H9 (cell line): ENCODE data around the gene SDK2. TPM values are rescaled to one million over a fixed set of nuclear protein-coding genes. Genes with fewer than 3 reads are reported as not detected.

Experiments used
- DNase-seq: peaks from one replicate; pipeline ENCODE4 v3.0.0-alpha.2; 2017
- H2AFZ ChIP-seq: one replicate; pipeline ENCODE4 v1.6.1; 2013; ENCODE audit warnings: mild to moderate bottlenecking, low read length, control low read depth, moderate library complexity
- H2AK5ac ChIP-seq: 2 replicates; pipeline ENCODE4 v1.6.1; 2013; ENCODE audit warnings: low read length, control low read depth, mixed read lengths; ENCODE audit not compliant: insufficient read length
- H2BK120ac ChIP-seq: one replicate; pipeline ENCODE4 v1.6.1; 2013; ENCODE audit warnings: low read depth, mild to moderate bottlenecking, low read length, control low read depth, inconsistent platforms; ENCODE audit not compliant: poor library complexity, severe bottlenecking
- H2BK12ac ChIP-seq: 2 replicates; pipeline ENCODE4 v1.6.1; 2013; ENCODE audit warnings: low read length, control low read depth, mixed read lengths, low read depth; ENCODE audit not compliant: insufficient read length
- H2BK15ac ChIP-seq: 2 replicates; pipeline ENCODE4 v1.6.1; 2013; ENCODE audit warnings: low read depth, low read length, control low read depth
- H2BK20ac ChIP-seq: one replicate; pipeline ENCODE4 v1.6.1; 2013; ENCODE audit warnings: low read depth, mild to moderate bottlenecking, low read length, control low read depth, inconsistent platforms; ENCODE audit not compliant: poor library complexity, severe bottlenecking
- H2BK5ac ChIP-seq: 2 replicates; pipeline ENCODE4 v1.6.1; 2013; ENCODE audit warnings: low read length, control low read depth, mixed read lengths; ENCODE audit not compliant: insufficient read length
- H3K14ac ChIP-seq: 2 replicates; pipeline ENCODE4 v1.6.1; 2013; ENCODE audit warnings: low read length, control low read depth; ENCODE audit not compliant: insufficient read depth
- H3K18ac ChIP-seq: 2 replicates; pipeline ENCODE4 v1.6.1; 2013; ENCODE audit warnings: low read depth, mild to moderate bottlenecking, mixed read lengths, low read length, control low read depth; ENCODE audit not compliant: insufficient read length
- H3K23ac ChIP-seq: 2 replicates; pipeline ENCODE4 v1.6.1; 2013; ENCODE audit warnings: low read length, control low read depth, mixed read lengths, low read depth; ENCODE audit not compliant: insufficient read length
- H3K23me2 ChIP-seq: 2 replicates; pipeline ENCODE4 v1.6.1; 2013; ENCODE audit warnings: low read depth, mild to moderate bottlenecking, mixed read lengths, low read length, control low read depth; ENCODE audit not compliant: insufficient read length, poor library complexity, severe bottlenecking
- H3K27ac ChIP-seq: 2 replicates; pipeline ENCODE4 v1.5.1; 2013; ENCODE audit warnings: low read length, control low read depth, mixed read lengths, low read depth; ENCODE audit not compliant: insufficient read length
- H3K27me3 ChIP-seq: 2 replicates; pipeline ENCODE4 v1.6.1; 2013; ENCODE audit warnings: low read length, control low read depth, inconsistent platforms; ENCODE audit not compliant: insufficient read depth
- H3K4ac ChIP-seq: 2 replicates; pipeline ENCODE4 v1.6.1; 2013; ENCODE audit warnings: low read depth, mild to moderate bottlenecking, control low read depth, inconsistent platforms, low read length, moderate library complexity
- H3K4me1 ChIP-seq: 2 replicates; pipeline ENCODE4 v1.6.1; 2013; ENCODE audit warnings: low read length, control low read depth, inconsistent platforms; ENCODE audit not compliant: insufficient read depth
- H3K4me2 ChIP-seq: 2 replicates; pipeline ENCODE4 v1.6.1; 2013; ENCODE audit warnings: low read length, control low read depth, mixed read lengths; ENCODE audit not compliant: insufficient read length, insufficient read depth
- H3K56ac ChIP-seq: 2 replicates; pipeline ENCODE4 v1.6.1; 2013; ENCODE audit warnings: low read depth, mild to moderate bottlenecking, mixed read lengths, low read length, control low read depth; ENCODE audit not compliant: insufficient read length
- H3K79me1 ChIP-seq: 2 replicates; pipeline ENCODE4 v1.6.1; 2013; ENCODE audit warnings: low read depth, mild to moderate bottlenecking, moderate library complexity, low read length, control low read depth, inconsistent platforms; ENCODE audit not compliant: insufficient read depth, poor library complexity, severe bottlenecking
- H3K79me2 ChIP-seq: 2 replicates; pipeline ENCODE4 v1.6.1; 2013; ENCODE audit warnings: low read length, control low read depth, inconsistent platforms; ENCODE audit not compliant: insufficient read depth
- H3K9ac ChIP-seq: 2 replicates; pipeline ENCODE4 v1.6.1; 2013; ENCODE audit warnings: low read length, control low read depth, mixed read lengths; ENCODE audit not compliant: insufficient read length; ENCODE audit errors: extremely low read depth
- H3K9me3 ChIP-seq: one replicate; pipeline ENCODE4 v1.6.1; 2013; ENCODE audit warnings: low read depth, low read length, inconsistent platforms; ENCODE audit not compliant: control insufficient read depth
- H3T11ph ChIP-seq: one replicate; pipeline ENCODE4 v1.6.1; 2013; ENCODE audit warnings: mild to moderate bottlenecking, low read length, control low read depth, inconsistent platforms
- H4K20me1 ChIP-seq: one replicate; pipeline ENCODE4 v1.6.1; 2013; ENCODE audit not compliant: control insufficient read depth, insufficient read length, insufficient read depth
- H4K5ac ChIP-seq: 2 replicates; pipeline ENCODE4 v1.6.1; 2013; ENCODE audit warnings: low read depth, mild to moderate bottlenecking, mixed read lengths, low read length, control low read depth; ENCODE audit not compliant: insufficient read length
- H4K8ac ChIP-seq: replicated peaks from 2 replicates; pipeline ENCODE4 v1.6.1; 2013; ENCODE audit warnings: low read length, control low read depth, mixed read lengths, low read depth; ENCODE audit not compliant: insufficient read length
- H4K91ac ChIP-seq: 2 replicates; pipeline ENCODE4 v1.6.1; 2013; ENCODE audit warnings: low read depth, mild to moderate bottlenecking, moderate library complexity, mixed read lengths, low read length, control low read depth; ENCODE audit not compliant: insufficient read length
- H3K27ac Mint-ChIP-seq, 3 experiments: 2 replicates in 2 of 3; 3 replicates in 1 of 3; pipeline ENCODE4 v1.8.0; 2020 to 2021; ENCODE audit warnings: mixed read lengths in 3 of 3, mild to moderate bottlenecking in 1 of 3, moderate library complexity in 1 of 3
- H3K27me3 Mint-ChIP-seq: 2 replicates; pipeline ENCODE4 v1.8.0; 2021; ENCODE audit warnings: low read depth, mild to moderate bottlenecking, moderate library complexity, mixed read lengths
- H3K36me3 Mint-ChIP-seq, 3 experiments: 2 replicates in 2 of 3; 3 replicates in 1 of 3; pipeline ENCODE4 v1.8.0; 2020 to 2021; ENCODE audit warnings: low read depth in 3 of 3, mixed read lengths in 3 of 3; ENCODE audit not compliant: insufficient read depth in 1 of 3
- H3K4me1 Mint-ChIP-seq, 2 experiments: 2 replicates each; pipeline ENCODE4 v1.8.0; 2020; ENCODE audit warnings: mixed read lengths in 2 of 2
- H3K4me3 Mint-ChIP-seq, 2 experiments: 2 replicates in 1 of 2; 3 replicates in 1 of 2; pipeline ENCODE4 v1.8.0; 2020 to 2021; ENCODE audit warnings: mild to moderate bottlenecking in 2 of 2, mixed read lengths in 2 of 2, moderate library complexity in 1 of 2
- H3K9me3 Mint-ChIP-seq, 2 experiments: 2 replicates in 1 of 2; 3 replicates in 1 of 2; pipeline ENCODE4 v1.8.0; 2020; ENCODE audit warnings: mild to moderate bottlenecking in 2 of 2, mixed read lengths in 2 of 2, moderate library complexity in 1 of 2
- WGBS: extraction: QIAGEN DNeasy Blood & Tissue Kit; methylation state at CpG from one replicate; pipeline ENCODE4 v1.1.7; 2013; ENCODE audit warnings: missing lambda C conversion rate, low lambda C conversion rate, mixed read lengths; ENCODE audit not compliant: insufficient read length; ENCODE audit errors: extremely low coverage; 5-methylcytosine and 5-hydroxymethylcytosine counted together
- total RNA-seq: library from RNA; stranded (reverse); gene quantifications from 2 replicates; pipeline ENCODE4 v1.2.1, GENCODE V29; 2021
- TF ChIP-seq, protein P1 (sequence below): fragments of 200-600 bp; sonication (generic); conservative IDR thresholded peaks from 3 replicates; pipeline ENCODE4 v1.8.0; 2021; ENCODE audit warnings: antibody characterized with exemption, mild to moderate bottlenecking

Gene SDK2
- total RNA-seq, 1 experiment from 2014 or later: 9.1 TPM

DNA sequence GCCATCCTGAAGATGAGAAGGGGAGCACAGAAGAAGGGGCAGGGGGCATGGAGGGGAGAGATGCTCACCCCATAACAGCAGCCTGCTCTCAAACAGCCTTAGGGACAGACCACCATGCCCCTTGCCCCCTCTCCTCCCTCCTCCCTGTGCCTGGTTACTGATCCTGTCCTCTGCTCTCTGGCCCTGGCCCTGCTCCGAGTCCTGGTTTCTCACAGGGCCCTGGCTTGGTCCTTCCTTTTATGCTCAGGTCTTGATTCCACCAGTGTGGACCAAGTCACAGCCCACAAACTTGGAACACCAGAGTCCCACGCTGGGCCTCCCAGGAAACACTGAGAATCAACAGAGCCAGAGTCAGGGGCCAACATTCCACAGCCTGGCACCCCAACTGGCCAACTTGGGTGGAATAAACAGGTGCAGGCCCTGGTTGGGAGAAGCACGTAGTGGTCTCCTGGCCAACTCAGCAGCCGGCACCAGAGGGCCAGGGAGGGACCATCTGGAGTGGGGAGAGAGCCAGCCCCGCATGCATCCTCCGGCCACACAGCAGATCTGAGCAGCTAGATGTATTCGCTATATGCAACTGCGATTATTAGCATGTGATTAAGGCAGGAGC, 287.6 kb downstream of the SDK2 start:
- H4K20me1 ChIP-seq: no peaks in the 10 kb centered on the region

More for the DNA sequence above, 287.6 kb downstream of the SDK2 start:
- no peak overlapping the region for H2AK5ac ChIP-seq
- H2BK120ac ChIP-seq: no peak overlapping the region
- no peaks in the 10 kb centered on the region for H3K79me1 ChIP-seq
- no peaks in the 10 kb centered on the region; the same call in none of the 2 replicates for H3K27me3 Mint-ChIP-seq
- H3K27ac Mint-ChIP-seq: no peak overlapping the region
- no peak overlapping the region for H3K23ac ChIP-seq
- peaks cover 0 to 8% (median 0%) of the 10 kb centered on the region in 3 experiments; a peak in 2 of 7 replicates for H3K36me3 Mint-ChIP-seq
- H3K4me2 ChIP-seq: no peak overlapping the region
- H2BK15ac ChIP-seq: no peak overlapping the region
- no peak overlapping the region for H2AFZ ChIP-seq
- no peak overlapping the region for H3T11ph ChIP-seq
- no peak overlapping the region for H3K18ac ChIP-seq
- no peaks in the 10 kb centered on the region for H3K9me3 ChIP-seq
- no peak overlapping the region for H4K91ac ChIP-seq
- H3K27ac ChIP-seq: no peak overlapping the region
- peaks cover 6% of the 10 kb centered on the region for H3K23me2 ChIP-seq
- no peak overlapping the region for H3K56ac ChIP-seq
- H3K27me3 ChIP-seq: no peaks in the 10 kb centered on the region
- H3K79me2 ChIP-seq: no peaks in the 10 kb centered on the region
- H4K5ac ChIP-seq: no peak overlapping the region
- no peak overlapping the region for H2BK5ac ChIP-seq
- H3K9ac ChIP-seq: no peak overlapping the region
- peaks cover 27 to 32% of the 10 kb centered on the region in 2 experiments for H3K4me1 Mint-ChIP-seq
- no CpG with 5 or more reads among the region's 8 CpGs for WGBS
- DNase-seq: no peak
- no peaks in the 10 kb centered on the region for H3K9me3 Mint-ChIP-seq
- H3K4me1 ChIP-seq: peaks cover 4% of the 10 kb centered on the region; the same call in 1 of the 2 replicates
- H3K4me3 Mint-ChIP-seq: no peak overlapping the region
- H3K4ac ChIP-seq: no peak overlapping the region
- no peak overlapping the region for H2BK12ac ChIP-seq
- H3K14ac ChIP-seq: no peak overlapping the region
- TF ChIP-seq, protein P1, sequence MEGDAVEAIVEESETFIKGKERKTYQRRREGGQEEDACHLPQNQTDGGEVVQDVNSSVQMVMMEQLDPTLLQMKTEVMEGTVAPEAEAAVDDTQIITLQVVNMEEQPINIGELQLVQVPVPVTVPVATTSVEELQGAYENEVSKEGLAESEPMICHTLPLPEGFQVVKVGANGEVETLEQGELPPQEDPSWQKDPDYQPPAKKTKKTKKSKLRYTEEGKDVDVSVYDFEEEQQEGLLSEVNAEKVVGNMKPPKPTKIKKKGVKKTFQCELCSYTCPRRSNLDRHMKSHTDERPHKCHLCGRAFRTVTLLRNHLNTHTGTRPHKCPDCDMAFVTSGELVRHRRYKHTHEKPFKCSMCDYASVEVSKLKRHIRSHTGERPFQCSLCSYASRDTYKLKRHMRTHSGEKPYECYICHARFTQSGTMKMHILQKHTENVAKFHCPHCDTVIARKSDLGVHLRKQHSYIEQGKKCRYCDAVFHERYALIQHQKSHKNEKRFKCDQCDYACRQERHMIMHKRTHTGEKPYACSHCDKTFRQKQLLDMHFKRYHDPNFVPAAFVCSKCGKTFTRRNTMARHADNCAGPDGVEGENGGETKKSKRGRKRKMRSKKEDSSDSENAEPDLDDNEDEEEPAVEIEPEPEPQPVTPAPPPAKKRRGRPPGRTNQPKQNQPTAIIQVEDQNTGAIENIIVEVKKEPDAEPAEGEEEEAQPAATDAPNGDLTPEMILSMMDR: no peak
- H2BK20ac ChIP-seq: no peak overlapping the region
- H4K8ac ChIP-seq: no peak overlapping the region
